GM19463 (cell line): ENCODE results near the gene ERCC1.
A peak's percentile ranks its signal among the peaks of the same experiment; 100 is the strongest.

ENCODE experiments used
- ATAC-seq: cut with Tn5 transposase; IDR thresholded peaks from one replicate; pipeline ENCODE4 v1.9.1; 2021; ENCODE audit warnings: mild to moderate bottlenecking, moderate library complexity; ENCODE audit not compliant: unreplicated experiment

The ERCC1 gene

DNA sequence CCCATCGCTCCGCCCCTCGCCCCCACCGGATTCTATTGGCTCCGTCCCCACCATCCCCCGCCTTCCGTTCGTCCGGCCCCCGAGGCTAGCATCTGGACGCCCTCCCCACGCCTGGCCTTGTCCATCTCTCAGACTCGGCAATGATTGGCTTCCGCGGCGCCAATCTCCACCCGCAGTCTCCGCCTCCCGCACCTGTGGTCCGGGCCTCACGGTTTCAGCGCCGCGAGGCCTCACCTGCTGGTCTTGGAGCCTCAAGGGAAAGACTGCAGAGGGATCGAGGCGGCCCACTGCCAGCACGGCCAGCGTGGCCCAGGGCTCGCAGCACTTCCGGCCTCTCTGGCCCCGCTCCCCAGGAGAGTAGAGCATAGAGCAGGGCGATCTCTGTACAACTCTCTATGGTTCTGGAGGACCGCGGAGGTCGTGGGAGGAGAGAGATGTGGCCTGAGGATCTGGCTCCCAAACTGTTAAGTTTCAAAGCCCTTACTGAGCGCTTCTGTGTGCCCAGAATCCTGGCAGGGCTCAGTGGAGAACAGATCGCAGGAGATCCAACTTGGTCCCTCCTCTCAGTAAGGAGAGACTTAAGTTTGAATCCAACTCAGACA is at the start of gene ERCC1:
TSS of gene ERCC1 (minus strand) at position 329 of the 602 bp plus-strand sequence. CDS start 543 bp downstream, outside the sequence.
- ATAC-seq: peak; percentile 65

DNA sequence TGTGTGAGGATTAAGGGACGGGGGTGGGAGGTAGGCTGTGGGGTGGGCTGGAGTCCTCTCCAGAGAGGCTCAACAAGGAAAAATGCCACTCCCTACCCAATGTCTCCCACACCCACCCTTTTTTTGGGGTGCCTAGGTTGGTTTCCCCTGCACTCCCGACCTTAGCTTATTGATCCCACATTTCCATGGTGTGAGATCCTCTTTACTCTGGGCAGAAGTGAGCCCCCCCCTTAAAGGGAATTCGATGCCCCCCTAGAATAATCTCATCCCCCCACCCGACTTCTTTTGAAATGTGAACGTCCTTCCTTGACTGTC is 49.6 kb upstream of the ERCC1 start:
- no peak for ATAC-seq

DNA sequence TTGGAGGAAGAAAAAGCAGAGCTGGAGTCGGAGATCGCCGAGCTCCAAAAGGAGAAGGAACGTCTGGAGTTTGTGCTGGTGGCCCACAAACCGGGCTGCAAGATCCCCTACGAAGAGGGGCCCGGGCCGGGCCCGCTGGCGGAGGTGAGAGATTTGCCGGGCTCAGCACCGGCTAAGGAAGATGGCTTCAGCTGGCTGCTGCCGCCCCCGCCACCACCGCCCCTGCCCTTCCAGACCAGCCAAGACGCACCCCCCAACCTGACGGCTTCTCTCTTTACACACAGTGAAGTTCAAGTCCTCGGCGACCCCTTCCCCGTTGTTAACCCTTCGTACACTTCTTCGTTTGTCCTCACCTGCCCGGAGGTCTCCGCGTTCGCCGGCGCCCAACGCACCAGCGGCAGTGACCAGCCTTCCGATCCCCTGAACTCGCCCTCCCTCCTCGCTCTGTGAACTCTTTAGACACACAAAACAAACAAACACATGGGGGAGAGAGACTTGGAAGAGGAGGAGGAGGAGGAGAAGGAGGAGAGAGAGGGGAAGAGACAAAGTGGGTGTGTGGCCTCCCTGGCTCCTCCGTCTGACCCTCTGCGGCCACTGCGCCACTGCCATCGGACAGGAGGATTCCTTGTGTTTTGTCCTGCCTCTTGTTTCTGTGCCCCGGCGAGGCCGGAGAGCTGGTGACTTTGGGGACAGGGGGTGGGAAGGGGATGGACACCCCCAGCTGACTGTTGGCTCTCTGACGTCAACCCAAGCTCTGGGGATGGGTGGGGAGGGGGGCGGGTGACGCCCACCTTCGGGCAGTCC is 49.0 kb upstream of the ERCC1 start:
- ATAC-seq: no peak

DNA sequence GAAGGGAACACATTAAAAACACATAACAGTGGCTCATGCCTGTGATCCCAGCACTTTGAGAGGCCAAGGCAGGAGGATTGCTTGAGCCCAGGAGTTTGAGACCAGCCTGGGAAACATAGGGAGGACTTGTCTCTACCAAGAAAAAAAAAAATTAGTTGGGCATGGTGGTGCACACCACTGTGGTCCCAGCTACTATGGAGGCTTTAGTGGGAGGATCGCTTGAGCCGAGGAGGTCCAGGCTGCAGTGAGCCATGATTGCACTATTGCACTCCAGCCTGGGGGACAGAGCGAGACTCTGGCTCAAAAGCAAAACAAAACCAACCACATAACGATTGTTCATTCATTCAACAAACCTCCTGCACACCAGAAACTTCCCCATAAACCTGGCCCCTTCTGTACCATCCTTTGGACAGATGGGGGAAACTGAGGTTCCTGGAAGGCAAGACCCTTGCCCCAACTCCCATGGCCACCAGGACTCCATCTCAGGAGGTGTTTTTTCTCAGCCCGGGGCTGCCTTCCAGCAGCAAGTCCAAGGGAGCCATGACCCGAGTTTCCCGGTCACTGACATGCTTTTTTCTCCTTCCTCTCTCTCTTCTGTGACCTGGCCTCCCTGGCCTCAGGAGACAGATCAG is 48.3 kb upstream of the ERCC1 start:
- ATAC-seq: no peak

DNA sequence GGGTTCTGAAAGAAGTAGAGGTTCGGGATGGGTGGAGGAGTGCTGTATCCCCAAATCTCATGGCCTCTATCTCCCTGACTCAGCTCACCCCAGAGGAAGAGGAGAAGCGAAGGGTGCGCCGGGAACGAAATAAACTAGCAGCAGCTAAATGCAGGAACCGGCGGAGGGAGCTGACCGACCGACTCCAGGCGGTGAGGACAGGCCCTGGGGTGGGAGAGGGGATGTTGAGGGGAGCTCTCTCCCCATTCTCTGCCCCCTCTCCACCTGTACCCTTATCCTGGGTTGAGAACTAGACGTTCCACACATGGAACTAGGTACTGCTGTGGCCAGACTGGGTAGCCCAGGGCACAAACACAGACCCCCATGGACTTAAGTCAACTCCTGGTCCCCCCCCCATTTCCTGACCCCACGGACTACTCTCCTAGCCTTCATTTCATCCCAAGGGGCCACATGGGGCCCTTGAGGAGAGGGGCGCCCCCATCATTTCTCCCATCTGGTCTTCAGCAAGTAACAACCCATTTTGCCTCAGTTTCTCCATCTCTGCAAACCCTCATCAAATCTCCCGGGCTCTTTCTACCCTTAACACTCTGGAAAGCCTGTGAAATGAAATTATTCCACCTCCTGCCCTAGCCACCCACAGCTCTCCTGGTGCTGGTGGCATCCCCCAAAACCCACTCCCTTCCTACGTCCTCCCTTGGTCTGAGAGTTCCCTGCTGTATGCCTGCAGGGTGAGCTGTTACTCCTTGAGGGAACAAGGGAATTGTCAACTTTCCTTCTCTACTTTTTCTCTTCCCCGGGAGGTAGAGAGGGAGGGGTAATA is 47.6 kb upstream of the ERCC1 start:
- no peak for ATAC-seq

DNA sequence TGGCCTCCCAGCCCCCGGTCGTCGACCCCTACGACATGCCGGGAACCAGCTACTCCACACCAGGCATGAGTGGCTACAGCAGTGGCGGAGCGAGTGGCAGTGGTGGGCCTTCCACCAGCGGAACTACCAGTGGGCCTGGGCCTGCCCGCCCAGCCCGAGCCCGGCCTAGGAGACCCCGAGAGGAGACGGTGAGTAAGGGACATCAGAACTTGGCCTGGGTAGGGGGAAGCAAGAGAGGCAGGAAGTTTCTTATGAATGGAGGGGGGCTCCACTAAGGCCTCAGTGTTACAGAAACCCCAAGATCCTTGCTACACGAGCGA is 47.0 kb upstream of the ERCC1 start:
- ATAC-seq: no peak

DNA sequence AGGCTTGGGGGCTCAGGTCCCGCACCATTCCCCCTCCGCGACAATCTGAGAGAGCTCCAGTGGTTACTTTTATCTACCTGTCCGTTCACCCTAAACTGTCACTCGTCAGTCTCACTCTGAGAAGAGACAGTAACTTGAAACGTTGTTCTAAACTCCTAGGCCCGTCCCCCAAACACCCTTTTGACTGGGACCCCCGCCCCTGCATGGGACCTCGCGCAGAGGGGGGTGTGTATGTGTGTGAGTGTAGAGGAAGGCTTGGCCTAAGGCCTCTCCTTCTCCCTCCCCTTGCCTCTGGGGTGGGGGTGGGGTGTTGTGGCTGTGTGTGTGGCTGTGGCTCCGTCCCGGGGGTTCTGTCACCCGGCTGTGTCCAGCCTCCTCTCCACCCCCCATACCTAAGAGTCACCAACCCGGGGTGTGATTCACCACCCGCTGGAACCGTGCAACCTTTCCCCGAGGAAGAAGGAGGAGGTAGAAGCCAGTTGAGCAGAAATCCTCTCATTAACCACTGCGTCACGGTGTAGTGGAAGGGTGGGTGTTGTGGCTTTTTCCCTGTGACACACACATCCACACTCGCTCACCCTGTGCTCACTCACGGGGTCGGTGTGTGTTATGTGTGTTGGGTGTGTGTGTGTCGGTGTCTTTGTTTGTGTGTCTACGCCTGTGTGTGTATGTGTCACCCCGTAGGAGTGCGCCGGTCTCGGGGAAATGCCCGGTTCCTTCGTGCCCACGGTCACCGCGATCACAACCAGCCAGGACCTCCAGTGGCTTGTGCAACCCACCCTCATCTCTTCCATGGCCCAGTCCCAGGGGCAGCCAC is 46.4 kb upstream of the ERCC1 start:
- no peak for ATAC-seq

DNA sequence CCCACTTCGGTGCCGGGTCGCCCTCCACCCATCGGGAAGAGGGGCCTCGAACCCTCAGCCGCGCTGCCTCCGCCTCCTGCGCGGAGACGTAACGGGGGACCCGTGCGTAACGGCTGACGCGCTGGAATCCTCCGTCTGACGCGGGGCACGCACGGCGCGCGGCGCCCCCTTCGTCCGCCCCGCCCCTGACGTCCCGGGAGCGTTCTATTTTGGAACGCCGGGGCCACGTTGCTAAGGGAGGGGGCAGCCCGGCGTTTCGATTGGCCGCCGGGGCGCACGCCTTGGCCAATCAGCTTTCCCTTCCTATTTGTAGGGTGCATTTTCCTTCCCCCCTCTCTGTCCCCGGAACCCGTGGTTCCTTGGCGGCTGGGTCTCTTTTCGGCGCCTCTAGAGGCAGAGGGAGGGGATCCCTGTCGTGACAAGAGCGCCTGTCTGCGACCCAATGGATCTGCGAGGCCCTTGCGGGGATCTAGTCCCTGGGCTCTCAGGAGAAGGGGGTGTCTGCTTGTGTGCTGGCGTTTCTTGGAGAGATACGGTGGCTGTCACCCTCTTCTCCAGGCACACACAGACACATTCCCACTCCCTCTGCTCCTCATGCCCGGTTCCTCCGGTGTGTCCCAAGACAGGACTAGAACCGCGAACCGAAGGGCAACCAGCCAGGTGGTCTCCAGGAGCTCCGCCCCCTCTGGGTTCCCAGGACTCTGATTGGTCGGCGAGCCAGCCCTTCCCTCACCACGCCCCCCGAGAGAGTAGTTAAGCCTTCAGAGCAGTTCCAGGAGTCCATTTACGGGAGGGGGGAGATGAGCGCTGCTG is 45.6 kb upstream of the ERCC1 start:
- peak; percentile 66 for ATAC-seq

DNA sequence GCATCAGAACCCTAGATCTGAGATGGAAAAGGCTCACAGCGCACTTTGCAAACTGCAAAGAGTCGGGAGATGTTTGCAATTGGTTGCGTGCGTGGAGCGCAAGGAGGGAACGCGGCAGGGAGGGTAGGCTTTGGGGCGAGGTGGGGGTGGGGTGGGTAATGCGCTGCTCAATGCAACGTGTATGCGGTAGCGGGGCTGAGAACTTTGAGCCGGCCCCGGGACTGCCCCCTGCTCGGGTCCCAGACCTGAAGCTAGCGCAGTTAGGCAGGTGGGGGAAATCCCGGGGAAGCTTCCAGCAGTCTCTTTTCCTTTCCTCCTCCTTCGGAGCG is 45.0 kb upstream of the ERCC1 start:
- peak; percentile 18 for ATAC-seq

DNA sequence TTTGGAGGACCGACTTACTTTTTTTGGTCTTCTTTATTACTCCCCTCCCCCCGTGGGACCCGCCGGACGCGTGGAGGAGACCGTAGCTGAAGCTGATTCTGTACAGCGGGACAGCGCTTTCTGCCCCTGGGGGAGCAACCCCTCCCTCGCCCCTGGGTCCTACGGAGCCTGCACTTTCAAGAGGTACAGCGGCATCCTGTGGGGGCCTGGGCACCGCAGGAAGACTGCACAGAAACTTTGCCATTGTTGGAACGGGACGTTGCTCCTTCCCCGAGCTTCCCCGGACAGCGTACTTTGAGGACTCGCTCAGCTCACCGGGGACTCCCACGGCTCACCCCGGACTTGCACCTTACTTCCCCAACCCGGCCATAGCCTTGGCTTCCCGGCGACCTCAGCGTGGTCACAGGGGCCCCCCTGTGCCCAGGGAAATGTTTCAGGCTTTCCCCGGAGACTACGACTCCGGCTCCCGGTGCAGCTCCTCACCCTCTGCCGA is 44.5 kb upstream of the ERCC1 start:
- no peak for ATAC-seq

DNA sequence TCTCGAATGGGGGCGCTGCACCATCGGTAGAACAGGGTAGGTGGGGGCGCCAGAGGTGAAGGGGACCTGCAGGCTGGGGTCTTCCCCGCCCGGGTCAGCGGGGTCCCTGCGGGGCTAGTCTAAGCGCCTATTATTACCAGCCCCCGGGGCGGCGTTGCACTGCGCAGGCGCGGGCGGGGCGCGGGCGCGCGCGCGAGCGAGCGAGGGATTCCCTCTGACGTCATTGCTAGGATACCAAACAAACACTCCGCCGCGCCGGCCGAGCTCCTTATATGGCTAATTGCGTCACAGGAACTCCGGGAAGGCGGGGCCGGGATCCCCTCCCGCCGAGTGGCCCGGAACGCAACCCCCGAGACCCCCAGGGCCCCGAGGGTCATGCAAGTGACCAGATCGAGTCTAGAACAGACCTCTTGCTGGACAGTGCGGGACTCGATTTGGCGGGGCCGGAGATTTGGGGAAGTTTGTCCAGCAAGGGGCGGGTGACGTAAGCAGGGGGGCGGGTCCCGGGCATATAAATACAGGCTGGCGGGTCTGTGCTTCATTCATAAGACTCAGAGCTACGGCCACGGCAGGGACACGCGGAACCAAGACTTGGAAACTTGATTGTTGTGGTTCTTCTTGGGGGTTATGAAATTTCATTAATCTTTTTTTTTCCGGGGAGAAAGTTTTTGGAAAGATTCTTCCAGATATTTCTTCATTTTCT is 43.9 kb upstream of the ERCC1 start, which contains the start of gene FOSB:
TSS of gene FOSB (plus strand) at position 541 of the 703 bp plus-strand sequence. CDS start 591 bp downstream, outside the sequence.
- ATAC-seq: peak; percentile 31

DNA sequence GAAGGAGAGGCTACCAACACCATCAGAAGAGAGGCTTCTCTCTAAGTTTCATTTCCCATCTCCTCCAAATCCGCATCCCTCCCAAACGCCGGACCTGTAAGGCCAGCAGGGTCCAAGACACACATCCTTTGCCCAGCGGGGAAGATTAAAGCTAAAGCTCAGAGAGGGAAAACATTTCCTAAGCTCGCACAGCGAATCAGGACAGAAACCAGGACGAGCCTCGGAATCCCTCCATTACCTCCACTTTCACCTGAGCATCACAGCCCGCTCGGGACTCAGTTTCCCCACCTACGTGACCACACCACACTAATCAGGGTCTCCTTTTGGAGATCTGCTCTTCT is 43.4 kb upstream of the ERCC1 start:
- ATAC-seq: no peak

DNA sequence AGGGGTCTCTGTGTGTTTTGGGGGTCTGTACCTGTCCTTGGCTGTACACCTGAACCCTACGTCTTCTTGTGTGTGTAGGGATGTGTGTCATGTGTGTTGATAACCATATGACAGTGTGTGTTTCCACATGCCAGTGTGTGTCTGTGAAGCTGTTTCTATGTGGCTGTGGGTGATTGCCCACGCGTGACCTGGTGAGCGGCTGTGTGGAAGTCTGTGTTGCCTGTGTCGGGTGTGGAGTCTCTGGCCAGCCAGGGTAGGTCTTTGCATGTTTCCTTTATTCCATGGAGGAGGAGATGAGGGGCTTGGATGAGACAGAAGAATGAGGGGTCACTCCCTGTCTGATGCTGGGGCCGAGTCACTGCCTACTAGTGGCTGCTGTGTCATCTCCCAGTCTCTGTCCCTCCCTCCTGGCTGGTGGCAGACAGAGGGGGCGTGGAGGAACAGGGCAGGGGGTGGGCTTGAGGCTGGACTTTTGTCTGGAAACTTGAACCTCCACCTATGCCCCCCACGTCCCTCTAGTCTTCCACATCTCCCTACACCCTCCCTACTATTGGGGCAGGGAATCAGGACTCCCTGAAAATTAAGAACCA is 41.2 kb upstream of the ERCC1 start:
- ATAC-seq: no peak

DNA sequence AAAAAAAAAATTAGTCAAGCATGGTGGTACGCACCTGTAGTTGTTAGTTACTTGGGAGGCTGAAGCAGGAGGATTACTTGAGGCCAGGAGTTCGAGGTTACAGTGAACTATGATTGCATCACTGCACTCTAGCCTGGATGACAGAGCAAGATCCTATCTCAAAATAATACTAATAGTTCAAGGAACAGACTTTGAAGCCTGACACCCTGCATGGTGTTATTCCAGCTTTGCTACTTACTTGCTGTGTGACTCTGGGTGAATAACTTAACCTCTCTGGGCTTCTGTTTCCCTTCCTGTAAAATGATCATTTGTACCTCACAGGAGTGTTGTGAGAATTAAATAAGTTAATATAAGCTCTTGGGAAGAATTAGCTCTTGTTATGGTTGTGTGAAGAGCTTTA is 40.6 kb upstream of the ERCC1 start:
- no peak for ATAC-seq

DNA sequence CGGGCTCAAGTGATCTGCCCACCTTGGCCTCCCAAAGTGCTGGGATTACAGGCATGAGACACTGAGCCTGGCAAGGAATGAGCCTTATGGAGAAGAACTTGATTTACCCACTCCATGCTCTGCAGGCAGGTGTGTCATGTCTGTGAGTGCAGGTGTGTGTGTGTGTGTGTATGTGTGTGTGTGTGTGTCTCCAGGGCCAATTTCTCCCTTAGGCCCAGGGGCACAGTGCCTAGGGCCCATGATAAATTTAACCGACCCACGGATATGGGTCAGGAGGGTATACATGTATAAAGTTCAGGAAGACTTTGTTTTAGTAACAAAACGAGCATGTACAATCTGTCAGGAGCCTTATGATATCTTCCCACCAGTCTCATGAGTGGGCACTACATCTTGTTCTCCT is 39.5 kb upstream of the ERCC1 start:
- ATAC-seq: no peak

DNA sequence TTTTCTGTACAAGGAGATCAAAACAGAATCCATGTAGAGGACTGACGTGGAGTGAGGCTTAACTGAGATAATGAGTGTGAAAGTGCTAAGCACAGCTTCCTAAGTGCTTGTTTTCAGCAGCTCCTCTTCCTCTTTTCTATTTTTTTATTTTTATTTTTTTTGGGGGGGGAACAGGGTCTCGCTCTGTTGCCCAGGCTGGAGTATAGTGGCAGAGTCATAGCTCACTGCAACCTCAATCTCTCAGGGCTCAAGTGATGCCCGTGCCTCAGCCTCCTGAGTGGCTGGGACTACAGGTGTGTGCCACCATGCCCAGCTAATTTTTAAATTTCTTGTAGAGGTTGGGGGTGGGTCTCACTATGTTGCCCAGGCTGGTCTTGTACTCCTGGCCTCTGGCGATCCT is 38.5 kb upstream of the ERCC1 start:
- no peak for ATAC-seq

DNA sequence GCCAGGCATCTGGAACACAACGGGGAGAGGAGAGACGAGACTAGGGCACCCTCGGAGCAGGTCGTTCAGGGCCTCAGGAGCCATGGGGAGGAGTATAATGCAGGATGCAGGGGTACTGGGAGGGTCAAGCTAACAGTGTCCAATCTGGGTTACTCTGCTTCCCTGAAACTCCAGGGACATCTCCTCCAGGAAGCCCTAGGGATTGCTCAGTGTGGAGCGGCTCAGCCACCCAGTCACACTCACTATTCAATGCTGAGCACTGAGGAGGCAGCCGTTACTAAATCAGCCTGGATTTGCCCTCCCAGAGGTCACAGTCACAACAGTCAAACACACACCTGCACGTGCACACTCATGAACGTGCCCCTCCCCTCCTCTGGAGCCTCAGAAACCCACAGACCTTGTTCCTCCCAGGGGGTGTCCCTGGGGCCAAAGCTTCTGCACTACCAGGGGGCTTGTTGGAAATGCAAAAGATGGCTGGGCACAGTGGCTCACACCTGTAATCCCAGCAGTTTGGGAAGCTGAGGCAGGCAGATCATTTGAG is 37.2 kb upstream of the ERCC1 start:
- no peak for ATAC-seq

DNA sequence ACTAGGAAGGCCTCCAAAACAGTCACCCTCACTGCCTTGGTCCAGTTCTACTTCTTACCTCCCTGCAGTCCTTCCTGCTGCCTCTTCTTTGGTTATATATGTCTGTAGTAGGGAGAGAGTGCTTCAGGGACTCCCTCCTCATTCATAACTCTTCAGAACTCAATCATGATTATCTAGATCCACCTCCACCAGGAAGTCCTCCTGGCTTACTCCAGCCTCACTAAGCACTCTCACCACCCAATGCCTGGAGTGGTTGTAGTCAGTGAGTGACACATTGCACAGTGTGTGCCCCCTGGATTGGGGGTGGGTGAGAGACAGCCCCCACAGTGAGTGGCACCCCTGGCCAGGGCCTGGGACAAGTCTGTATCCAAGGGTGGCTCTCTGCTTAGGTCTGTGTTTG is 34.1 kb upstream of the ERCC1 start:
- ATAC-seq: no peak

DNA sequence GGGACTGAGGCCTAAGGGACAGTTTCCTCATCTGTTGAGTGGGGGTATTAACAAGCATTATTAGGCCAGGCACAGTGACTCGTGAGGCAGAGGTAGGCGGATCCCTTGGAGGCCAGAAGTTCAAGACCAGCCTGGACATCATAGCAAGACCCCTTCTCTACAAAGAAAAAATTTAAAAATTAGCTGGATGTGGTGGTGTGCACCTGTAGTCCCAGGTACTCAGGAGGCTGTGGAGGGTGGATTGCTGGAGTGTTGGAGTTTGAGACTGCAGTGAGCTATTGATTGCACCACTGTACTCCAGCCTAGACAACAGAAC is 32.7 kb upstream of the ERCC1 start:
- no peak for ATAC-seq
